HEK293T (cell line): ENCODE results near the gene BDNF.
"Not testable (repeated sequence)": the region's sequence is repeated elsewhere in the genome, so short reads cannot be mapped to it uniquely, and the experiment has no call there.

Experiments
- CTCF ChIA-PET: fragments of 350-600 bp; formaldehyde crosslinking; extraction: SDS; loops from one replicate; lab custom pipeline; 2021; ENCODE audit warnings: antibody characterized with exemption, inconsistent platforms; lab: Yijun Ruan, JAX
- POLR2A ChIA-PET: fragments of 350-600 bp; formaldehyde crosslinking; extraction: SDS; loops from one replicate; lab custom pipeline; 2020; ENCODE audit warnings: antibody characterized with exemption, inconsistent platforms; lab: Yijun Ruan, JAX
- DNase-seq: peaks from one replicate; pipeline ENCODE4 v3.0.0; 2012; ENCODE audit warnings: mixed read lengths; ENCODE audit errors: extremely low spot score
- ARNT ChIP-seq: fragments of 450-650 bp; IDR thresholded peaks from 2 replicates; pipeline ENCODE4 v1.6.1; 2017; ENCODE audit warnings: mild to moderate bottlenecking
- BHLHE40 ChIP-seq: fragments of 450-650 bp; IDR thresholded peaks from 2 replicates; pipeline ENCODE4 v1.6.1; 2016; ENCODE audit warnings: mild to moderate bottlenecking, moderate library complexity, borderline replicate concordance
- CTBP1 ChIP-seq: fragments of 450-650 bp; IDR thresholded peaks from 2 replicates; pipeline ENCODE4 v1.6.1; 2016; ENCODE audit warnings: borderline replicate concordance
- ELF4 ChIP-seq: fragments of 450-650 bp; IDR thresholded peaks from 2 replicates; pipeline ENCODE4 v1.6.1; 2017; ENCODE audit warnings: antibody characterized with exemption
- FOXA1 ChIP-seq: fragments of 450-650 bp; IDR thresholded peaks from 2 replicates; pipeline ENCODE4 v1.6.1; 2016; ENCODE audit warnings: mild to moderate bottlenecking
- FOXK2 ChIP-seq: fragments of 450-650 bp; IDR thresholded peaks from 2 replicates; pipeline ENCODE4 v1.6.1; 2016; ENCODE audit warnings: mild to moderate bottlenecking
- FOXM1 ChIP-seq: fragments of 450-650 bp; IDR thresholded peaks from 2 replicates; pipeline ENCODE4 v1.6.1; 2017; ENCODE audit warnings: mild to moderate bottlenecking, borderline replicate concordance
- HDGF ChIP-seq: fragments of 450-650 bp; IDR thresholded peaks from 2 replicates; pipeline ENCODE4 v1.6.1; 2017; ENCODE audit warnings: antibody characterized with exemption, borderline replicate concordance
- L3MBTL2 ChIP-seq: fragments of 450-650 bp; conservative IDR thresholded peaks from 2 replicates; pipeline ENCODE4 v1.6.1; 2016; ENCODE audit warnings: mild to moderate bottlenecking
- LEF1 ChIP-seq: fragments of 450-650 bp; IDR thresholded peaks from 2 replicates; pipeline ENCODE4 v1.6.1; 2017; ENCODE audit warnings: mild to moderate bottlenecking, borderline replicate concordance
- NFRKB ChIP-seq: fragments of 450-650 bp; IDR thresholded peaks from 2 replicates; pipeline ENCODE4 v1.6.1; 2016; ENCODE audit warnings: mild to moderate bottlenecking, moderate library complexity
- SP1 ChIP-seq: fragments of 450-650 bp; IDR thresholded peaks from 2 replicates; pipeline ENCODE4 v1.6.1; 2017
- SUZ12 ChIP-seq: fragments of 450-650 bp; IDR thresholded peaks from 2 replicates; pipeline ENCODE4 v1.6.1; 2016; ENCODE audit warnings: mild to moderate bottlenecking
- TARDBP ChIP-seq: fragments of 450-650 bp; IDR thresholded peaks from 2 replicates; pipeline ENCODE4 v1.6.1; 2016
- ZNF384 ChIP-seq: fragments of 450-650 bp; IDR thresholded peaks from 2 replicates; pipeline ENCODE4 v1.6.1; 2016
- TF ChIP-seq, protein P1 (sequence below): fragments of 450-650 bp; IDR thresholded peaks from 2 replicates; pipeline ENCODE4 v1.6.1; 2016

BDNF gene

DNA sequence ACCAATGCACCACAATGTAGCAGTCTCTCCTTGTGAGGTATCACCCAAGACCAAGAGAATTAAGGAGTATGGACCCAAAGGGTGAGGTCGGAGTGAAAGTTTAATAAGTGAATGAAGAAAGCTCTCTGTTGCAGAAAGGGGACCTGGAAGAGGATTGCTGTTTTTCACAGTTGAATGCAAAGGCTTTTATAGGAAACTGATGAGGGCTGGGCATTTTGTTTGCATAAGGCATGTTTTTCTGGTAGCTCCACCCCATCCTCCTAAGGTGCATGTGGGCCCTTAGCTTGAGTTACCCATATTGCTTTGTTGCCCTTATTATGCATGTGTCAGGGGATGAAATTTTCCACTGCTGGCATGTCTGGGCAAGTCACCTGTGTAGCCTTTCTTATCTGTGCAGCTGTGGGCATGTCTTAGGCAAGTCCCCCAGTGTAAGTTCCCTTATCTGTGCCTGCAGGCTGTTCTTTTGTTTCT, 64.7 kb downstream of the BDNF start:
- DNase-seq, result no peak
- no peak for TF ChIP-seq CTBP1
- no peak for TF ChIP-seq TARDBP
- TF ChIP-seq ZNF384, result no peak
- no peak for TF ChIP-seq FOXK2
- no peak for TF ChIP-seq ARNT
- TF ChIP-seq BHLHE40, result no peak
- no peak for TF ChIP-seq SP1
- no peak for TF ChIP-seq FOXA1
- no peak for TF ChIP-seq SUZ12
- no peak for TF ChIP-seq ELF4
- TF ChIP-seq FOXM1, result no peak
- TF ChIP-seq LEF1, result no peak
- no peak for TF ChIP-seq HDGF
- ChIA-PET CTCF (no interaction called here), POLR2A (no interaction called here)

DNA sequence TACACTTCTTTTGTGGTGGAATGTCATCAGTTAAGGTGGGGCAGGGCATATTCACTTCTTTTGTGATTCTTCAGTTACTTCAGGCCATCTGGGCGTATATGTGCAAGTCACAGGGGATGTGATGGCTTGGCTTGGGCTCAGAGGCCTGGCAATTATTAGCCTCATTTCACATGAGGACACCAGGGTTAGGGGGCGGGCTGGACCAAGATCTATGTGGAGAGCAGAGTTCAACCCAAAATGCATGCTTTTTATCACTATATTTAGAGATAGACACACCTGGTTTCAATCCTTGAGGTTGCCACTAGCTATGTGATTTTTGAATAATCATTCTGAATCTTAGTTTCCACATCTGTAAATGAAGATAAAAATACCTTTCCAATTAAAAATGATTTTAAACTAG, 65.5 kb downstream of the BDNF start:
- CTCF ChIA-PET, POLR2A ChIA-PET, DNase-seq: not testable (repeated sequence)

DNA sequence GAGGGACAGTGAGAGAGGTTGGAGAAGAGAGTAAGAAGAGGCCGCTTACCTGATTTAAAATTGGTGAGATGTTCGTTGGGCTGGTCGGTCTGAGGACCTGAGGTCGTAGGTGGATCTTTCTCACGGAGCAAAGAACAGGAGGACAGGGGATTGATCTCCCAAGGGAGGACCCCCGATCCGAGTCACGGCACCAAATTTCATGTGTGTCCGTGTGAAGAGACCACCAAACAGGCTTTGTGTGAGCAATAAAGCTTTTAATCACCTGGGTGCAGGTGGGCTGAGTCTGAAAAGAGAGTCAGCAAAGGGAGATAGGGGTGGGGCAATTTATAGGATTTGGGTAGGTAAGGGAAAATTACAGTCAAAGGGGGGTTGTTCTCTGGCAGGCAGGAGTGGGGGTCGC, 66.0 kb downstream of the BDNF start:
- CTCF ChIA-PET, POLR2A ChIA-PET, DNase-seq: not testable (repeated sequence)

DNA sequence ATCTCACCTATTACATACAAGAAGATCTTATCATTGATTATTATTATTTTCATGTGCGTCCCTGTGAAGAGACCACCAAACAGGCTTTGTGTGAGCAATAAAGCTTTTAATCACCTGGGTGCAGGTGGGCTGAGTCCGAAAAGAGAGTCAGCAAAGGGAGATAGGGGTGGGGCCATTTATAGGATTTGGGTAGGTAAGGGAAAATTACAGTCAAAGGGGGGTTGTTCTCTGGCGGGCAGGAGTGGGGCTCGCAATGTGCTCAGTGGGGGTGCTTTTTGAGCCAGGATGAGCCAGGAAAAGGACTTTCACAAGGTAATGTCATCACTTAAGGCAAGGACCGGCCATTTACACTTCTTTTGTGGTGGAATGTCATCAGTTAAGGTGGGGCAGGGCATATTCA, 71.2 kb downstream of the BDNF start:
- DNase-seq, CTCF ChIA-PET, POLR2A ChIA-PET: not testable (repeated sequence)

DNA sequence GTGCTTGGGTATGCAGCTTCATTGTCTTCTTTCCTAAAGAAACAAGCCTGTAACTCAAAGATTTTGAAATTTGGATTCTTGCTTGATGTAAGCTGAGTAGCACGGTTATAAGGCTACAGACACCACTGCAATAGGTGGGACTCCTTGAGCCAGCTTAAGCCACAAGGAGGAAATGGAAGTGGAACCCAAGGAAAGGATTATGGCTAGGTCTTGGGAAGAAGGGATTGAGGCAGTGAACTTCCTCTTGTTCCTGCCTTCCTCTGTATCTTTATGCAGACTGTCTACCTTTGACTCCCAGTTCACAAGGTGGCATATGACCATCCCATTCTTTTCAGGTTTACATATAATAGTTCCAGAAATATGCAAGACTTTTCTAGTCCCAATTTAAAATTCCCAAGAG, 72.3 kb downstream of the BDNF start:
- ChIA-PET POLR2A (no interaction called here), CTCF (no interaction called here)
- DNase-seq, result no peak
- TF ChIP-seq LEF1, result no peak
- no peak for TF ChIP-seq BHLHE40
- TF ChIP-seq NFRKB, result no peak
- no peak for TF ChIP-seq ELF4
- no peak for TF ChIP-seq FOXA1
- TF ChIP-seq ARNT, result no peak
- no peak for TF ChIP-seq FOXK2
- no peak for TF ChIP-seq TARDBP
- TF ChIP-seq, protein P1, sequence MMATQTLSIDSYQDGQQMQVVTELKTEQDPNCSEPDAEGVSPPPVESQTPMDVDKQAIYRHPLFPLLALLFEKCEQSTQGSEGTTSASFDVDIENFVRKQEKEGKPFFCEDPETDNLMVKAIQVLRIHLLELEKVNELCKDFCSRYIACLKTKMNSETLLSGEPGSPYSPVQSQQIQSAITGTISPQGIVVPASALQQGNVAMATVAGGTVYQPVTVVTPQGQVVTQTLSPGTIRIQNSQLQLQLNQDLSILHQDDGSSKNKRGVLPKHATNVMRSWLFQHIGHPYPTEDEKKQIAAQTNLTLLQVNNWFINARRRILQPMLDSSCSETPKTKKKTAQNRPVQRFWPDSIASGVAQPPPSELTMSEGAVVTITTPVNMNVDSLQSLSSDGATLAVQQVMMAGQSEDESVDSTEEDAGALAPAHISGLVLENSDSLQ, result no peak
- TF ChIP-seq ZNF384, result no peak

DNA sequence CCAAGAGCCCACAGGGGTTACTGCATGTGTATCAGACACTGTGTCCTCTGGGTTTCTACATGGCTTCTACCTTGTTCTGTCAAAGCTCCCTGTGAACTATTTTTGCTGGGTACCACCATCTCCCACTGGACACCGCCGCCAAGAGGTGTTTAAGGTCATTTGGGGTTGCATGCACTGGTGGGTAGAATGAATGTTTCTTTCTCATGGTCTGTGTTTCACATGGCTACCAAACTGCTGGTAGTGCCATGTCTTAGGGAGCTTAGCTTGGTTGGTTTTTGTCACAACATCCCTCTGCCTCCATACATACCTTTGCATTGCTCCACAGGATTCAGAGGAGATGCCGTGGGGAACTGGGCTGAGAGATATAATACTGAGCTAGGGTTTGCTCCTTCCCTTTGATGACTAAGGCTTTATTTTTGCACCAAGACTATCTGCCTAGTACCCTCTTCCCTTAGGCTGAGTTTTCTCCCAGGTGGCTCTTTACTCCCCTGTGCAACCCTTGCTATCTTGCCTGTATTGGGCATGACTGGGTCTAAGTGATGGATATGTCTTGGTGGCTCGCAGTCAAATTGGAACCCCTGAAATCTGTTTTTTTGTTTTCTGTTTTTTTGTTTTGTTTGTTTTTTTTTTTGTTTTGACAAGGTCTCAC, 73.2 kb downstream of the BDNF start:
- DNase-seq, result no peak
- CTCF ChIA-PET, result no interaction called here
- POLR2A ChIA-PET, result no interaction called here
- no peak for TF ChIP-seq FOXM1
- TF ChIP-seq ARNT, result no peak
- TF ChIP-seq ZNF384, result no peak
- no peak for TF ChIP-seq L3MBTL2
- TF ChIP-seq TARDBP, result no peak
- no peak for TF ChIP-seq FOXK2
- no peak for TF ChIP-seq ELF4
- no peak for TF ChIP-seq LEF1
- TF ChIP-seq BHLHE40, result no peak
- TF ChIP-seq CTBP1, result no peak
- no peak for TF ChIP-seq NFRKB
- no peak for TF ChIP-seq FOXA1
- TF ChIP-seq HDGF, result no peak
- no peak for TF ChIP-seq SUZ12

DNA sequence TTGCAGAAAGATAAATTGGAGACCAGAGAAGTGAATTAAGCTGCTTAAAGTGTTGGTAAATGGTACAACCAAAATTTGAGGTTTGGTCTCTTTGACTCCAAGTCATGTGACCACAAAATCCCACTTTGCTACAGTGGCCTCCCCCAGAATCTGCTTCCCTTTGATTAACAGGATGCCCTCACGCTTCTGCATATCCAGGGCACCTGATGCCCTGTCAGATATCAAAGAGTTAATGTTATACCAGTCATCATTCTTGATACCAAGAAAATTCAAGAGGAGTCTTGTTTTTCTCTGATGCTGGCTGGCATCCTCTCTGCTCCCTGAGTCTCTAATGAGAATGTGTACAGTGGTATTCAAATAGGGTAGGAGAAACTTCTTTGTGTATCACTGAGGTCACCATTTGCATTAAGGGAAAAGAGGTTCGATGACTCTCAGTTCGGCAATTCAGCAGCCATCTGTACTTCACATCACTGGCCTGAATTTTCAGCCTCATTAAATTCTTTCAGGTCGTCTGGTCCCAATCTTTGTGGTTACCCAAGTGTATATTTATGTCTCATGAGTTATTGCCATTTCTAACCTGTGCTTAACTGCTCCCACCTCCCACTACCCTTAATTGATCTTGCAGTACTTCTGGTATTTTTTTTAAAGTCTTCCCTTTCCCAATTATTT, 73.9 kb downstream of the BDNF start:
- TF ChIP-seq FOXK2, result no peak
- TF ChIP-seq L3MBTL2, result no peak
- no peak for TF ChIP-seq TARDBP
- TF ChIP-seq LEF1, result no peak
- no peak for TF ChIP-seq NFRKB
- TF ChIP-seq HDGF, result no peak
- TF ChIP-seq ZNF384, result no peak
- TF ChIP-seq SUZ12, result no peak
- TF ChIP-seq FOXM1, result no peak
- no peak for TF ChIP-seq BHLHE40
- no peak for TF ChIP-seq ELF4
- no peak for TF ChIP-seq ARNT
- no peak for TF ChIP-seq FOXA1
- TF ChIP-seq SP1, result no peak
- POLR2A ChIA-PET, result no interaction called here
- no peak for DNase-seq
- CTCF ChIA-PET, result no interaction called here

DNA sequence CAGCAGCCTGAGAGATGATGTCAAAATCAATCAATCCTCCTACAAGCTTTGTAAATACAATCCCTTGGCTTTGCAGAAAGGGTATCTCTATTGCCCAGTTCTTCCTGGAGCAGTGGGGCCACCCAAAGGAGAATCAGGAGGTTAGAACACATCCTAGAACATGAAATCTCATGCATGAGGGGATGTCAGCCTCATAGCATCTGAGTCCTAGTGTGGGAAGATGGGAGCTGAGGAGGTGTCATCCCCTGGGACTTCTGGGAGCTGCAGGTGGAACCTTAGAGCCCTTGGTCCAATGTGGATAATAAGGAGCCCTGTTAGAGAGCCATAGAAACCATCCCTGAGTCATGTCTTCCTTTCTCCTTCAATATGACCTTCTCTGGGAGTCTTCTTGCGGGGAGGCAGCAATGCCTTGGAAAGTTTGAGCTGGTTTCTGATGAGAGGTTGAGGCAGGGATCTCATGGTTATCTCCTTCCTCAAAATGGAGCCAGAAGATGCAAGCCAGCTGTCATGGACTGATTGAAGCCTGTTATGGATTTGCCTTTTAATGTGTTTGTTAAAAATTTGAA, 74.8 kb downstream of the BDNF start:
- POLR2A ChIA-PET, result no interaction called here
- TF ChIP-seq BHLHE40, result no peak
- no peak for TF ChIP-seq L3MBTL2
- DNase-seq, result no peak
- CTCF ChIA-PET, result no interaction called here
